HG03066 (cell line): ENCODE measurements around the gene LGALS7.
"Not testable (repeated sequence)": the region's sequence is repeated elsewhere in the genome, so short reads cannot be mapped to it uniquely, and the experiment has no call there.

Experiments
- ATAC-seq: cut with Tn5 transposase; IDR thresholded peaks from one replicate; pipeline ENCODE4 v1.9.1; 2021; ENCODE audit warnings: low read depth; ENCODE audit not compliant: unreplicated experiment

Gene LGALS7

GRCh38 chr19:38773469-38774177, at the start of gene LGALS7:
TSS of gene LGALS7 (minus strand) at chr19:38773517. CDS start at chr19:38773492, 25 bp downstream.
- no peak for ATAC-seq

GRCh38 chr19:38821230-38821825, 48.0 kb upstream of the LGALS7 start:
- ATAC-seq: not testable (repeated sequence)

GRCh38 chr19:38819231-38819920, 46.1 kb upstream of the LGALS7 start:
- ATAC-seq: no peak

GRCh38 chr19:38817081-38817480, 43.8 kb upstream of the LGALS7 start:
- no peak for ATAC-seq

GRCh38 chr19:38816131-38816750, 42.9 kb upstream of the LGALS7 start:
- ATAC-seq: no peak

GRCh38 chr19:38815059-38816001, 42.0 kb upstream of the LGALS7 start:
- ATAC-seq: no peak

- ATAC-seq: not testable (repeated sequence)
Observed at GRCh38 chr19:38813932-38814331, 40.6 kb upstream of the LGALS7 start.

GRCh38 chr19:38813323-38813722, 40.0 kb upstream of the LGALS7 start:
- ATAC-seq: no peak

GRCh38 chr19:38812841-38813320, 39.6 kb upstream of the LGALS7 start, which contains the start of gene LGALS4:
TSS of gene LGALS4 (minus strand) at chr19:38812945. CDS start at chr19:38812886, 59 bp downstream.
- ATAC-seq: no peak

GRCh38 chr19:38812009-38812840, 38.9 kb upstream of the LGALS7 start:
- no peak for ATAC-seq

GRCh38 chr19:38809592-38810252, 36.4 kb upstream of the LGALS7 start:
- ATAC-seq: no peak

GRCh38 chr19:38808741-38809140, 35.4 kb upstream of the LGALS7 start:
- no peak for ATAC-seq

- ATAC-seq: not testable (repeated sequence)
Observed at GRCh38 chr19:38807374-38808098, 34.2 kb upstream of the LGALS7 start.

- ATAC-seq: no peak
Observed at GRCh38 chr19:38806371-38806770, 33.1 kb upstream of the LGALS7 start.

- no peak for ATAC-seq
Observed at GRCh38 chr19:38805180-38805579, 31.9 kb upstream of the LGALS7 start.

- ATAC-seq: no peak
Observed at GRCh38 chr19:38803543-38803942, 30.2 kb upstream of the LGALS7 start.

- no peak for ATAC-seq
Observed at GRCh38 chr19:38801359-38802095, 28.2 kb upstream of the LGALS7 start.
